K562 (cell line): ENCODE results near the gene PCDH19. TPM values are rescaled to one million over a fixed set of nuclear protein-coding genes. Genes with fewer than 3 reads are reported as not detected.

Experiments used
- ATAC-seq: fragments of 200-7000 bp; cut with Tn5 transposase; 3 replicates; pipeline ENCODE4 v1.9.1; 2020; ENCODE audit warnings: moderate library complexity
- BruUV-seq: library from RNA; stranded (reverse); fragments of 400-500 nt; replicated peaks from 2 replicates; lab custom pipeline; 2021; lab: Mats Ljungman, UMichigan
- CTCF ChIA-PET: fragments of 300-600 bp; formaldehyde crosslinking; extraction: SDS; loops from one replicate; lab custom pipeline; 2021; ENCODE audit warnings: low intra/inter-chr PET ratio; lab: Yijun Ruan, JAX
- POLR2A ChIA-PET: fragments of 300-600, 350-650 bp; sonication (Branson Sonifier 250); formaldehyde crosslinking; extraction: SDS; loops from one replicate; lab custom pipeline; 2021; ENCODE audit warnings: antibody characterized with exemption, inconsistent platforms; lab: Yijun Ruan, JAX
- DNase-seq, 4 experiments: peaks; one replicate each; pipeline versions ENCODE4 v3.0.0 to v3.0.0-alpha.2; 2011 to 2018; ENCODE audit warnings: low spot score in 3 of 4, mixed read lengths in 3 of 4; ENCODE audit errors: extremely low read depth in 1 of 4
- FAIRE-seq: peaks from 2 replicates; lab custom pipeline; 2011; peaks lifted over from hg19 to GRCh38; lab: Jason Lieb, UNC
- H2AFZ ChIP-seq: 2 replicates; pipeline ENCODE4 v1.6.0; 2011; ENCODE audit warnings: low read depth, low read length, control low read depth, inconsistent platforms
- H3K27ac ChIP-seq: fragments of 200-600 bp; 3 replicates; pipeline ENCODE4 v1.8.0; 2011; ENCODE audit warnings: low read depth, mild to moderate bottlenecking, control low read depth, inconsistent platforms, low read length, moderate library complexity, mixed read lengths; ENCODE audit errors: extremely low read depth
- H3K27me3 ChIP-seq, 2 experiments: fragments of 300-600 bp in 1 of 2; 2 replicates in 1 of 2; 3 replicates in 1 of 2; pipeline versions ENCODE4 v1.6.0 to v1.8.0; 2011; ENCODE audit warnings: inconsistent platforms in 2 of 2, low read length in 2 of 2, mild to moderate bottlenecking in 1 of 2, mixed read lengths in 1 of 2, moderate library complexity in 1 of 2; ENCODE audit not compliant: control insufficient read depth in 2 of 2, insufficient read depth in 2 of 2
- H3K36me3 ChIP-seq: fragments of 300-600 bp; 3 replicates; pipeline ENCODE4 v1.8.0; 2011; ENCODE audit warnings: mild to moderate bottlenecking, low read length, inconsistent platforms; ENCODE audit not compliant: control insufficient read depth, insufficient read depth
- H3K4me1 ChIP-seq, 2 experiments: fragments of 200-600 bp in 1 of 2; replicated peaks in 1 of 2; 2 replicates in 1 of 2; 3 replicates in 1 of 2; pipeline versions ENCODE4 v1.5.1 to v1.8.0; 2011; ENCODE audit warnings: inconsistent platforms in 2 of 2, low read length in 2 of 2, mild to moderate bottlenecking in 1 of 2, mixed read lengths in 1 of 2, moderate library complexity in 1 of 2; ENCODE audit not compliant: control insufficient read depth in 2 of 2, insufficient read depth in 2 of 2
- H3K4me2 ChIP-seq: 2 replicates; pipeline ENCODE4 v1.6.1; 2011; ENCODE audit warnings: low read length, control low read depth, inconsistent platforms, mixed read lengths; ENCODE audit not compliant: insufficient read depth
- H3K4me3 ChIP-seq: fragments of 200-600 bp; sonication (generic), shearing (Covaris generic); 2 replicates; pipeline ENCODE4 v1.5.1; 2016; ENCODE audit warnings: control low read depth, inconsistent platforms
- H3K79me2 ChIP-seq: fragments of 200-600 bp; 3 replicates; pipeline ENCODE4 v1.8.0; 2011; ENCODE audit warnings: low read length, inconsistent platforms; ENCODE audit not compliant: control insufficient read depth, insufficient read depth
- H3K9ac ChIP-seq, 2 experiments: 2 replicates each; pipeline versions ENCODE4 v1.6.0 to v1.6.1; 2011; ENCODE audit warnings: low read depth in 2 of 2, low read length in 2 of 2, control low read depth in 1 of 2, inconsistent platforms in 1 of 2, mild to moderate bottlenecking in 1 of 2, mixed read lengths in 1 of 2; ENCODE audit not compliant: insufficient read depth in 1 of 2
- H3K9me1 ChIP-seq: one replicate; pipeline ENCODE4 v1.6.0; 2011; ENCODE audit warnings: inconsistent platforms, mild to moderate bottlenecking, low read length, moderate library complexity; ENCODE audit not compliant: control insufficient read depth, insufficient read depth
- H3K9me3 ChIP-seq: replicated peaks from 2 replicates; pipeline ENCODE4 v1.5.1; 2011; ENCODE audit warnings: low read depth, low read length, inconsistent platforms; ENCODE audit not compliant: control insufficient read depth, insufficient read depth
- H4K20me1 ChIP-seq: replicated peaks from 2 replicates; pipeline ENCODE4 v1.6.1; 2011; ENCODE audit warnings: low read length, inconsistent platforms, mixed read lengths; ENCODE audit not compliant: control insufficient read depth, insufficient read depth
- CTCFL ChIP-seq: IDR thresholded peaks from 2 replicates; pipeline ENCODE4 v1.6.1; 2011; ENCODE audit warnings: borderline replicate concordance, low read depth, mild to moderate bottlenecking, moderate library complexity, low read length; ENCODE audit not compliant: insufficient read depth, poor library complexity, severe bottlenecking
- GATA2 ChIP-seq: sonication (generic); formaldehyde crosslinking; IDR thresholded peaks from 2 replicates; pipeline ENCODE4 v1.4.0; 2020; ENCODE audit warnings: mild to moderate bottlenecking, missing genetic modification reagents
- MED1 ChIP-seq: sonication (generic); formaldehyde crosslinking; IDR thresholded peaks from 2 replicates; pipeline ENCODE4 v1.8.1; 2023; ENCODE audit warnings: missing genetic modification reagents, borderline replicate concordance
- NCOA4 ChIP-seq: fragments of 450-650 bp; IDR thresholded peaks from 2 replicates; pipeline ENCODE4 v1.6.1; 2018; ENCODE audit warnings: mild to moderate bottlenecking; ENCODE audit not compliant: partially characterized antibody
- PHF8 ChIP-seq: fragments of 200-600 bp; sonication (generic); IDR thresholded peaks from 2 replicates; pipeline ENCODE4 v1.6.1; 2012; ENCODE audit warnings: mixed run types, mild to moderate bottlenecking, inconsistent platforms, low read length, moderate library complexity, borderline replicate concordance
- REST ChIP-seq, 2 experiments: fragments of 450-650 bp; formaldehyde crosslinking in 1 of 2; IDR thresholded peaks; 2 replicates each; pipeline versions ENCODE4 v1.4.0 to v1.6.1; 2014 to 2020; ENCODE audit warnings: mild to moderate bottlenecking in 2 of 2, borderline replicate concordance in 1 of 2, low read depth in 1 of 2
- SMAD4 ChIP-seq: fragments of 250-450 bp; sonication (Bioruptor Pico); conservative IDR thresholded peaks from 2 replicates; pipeline ENCODE4 v1.8.0; 2021; ENCODE audit warnings: inconsistent platforms, mild to moderate bottlenecking, moderate library complexity
- ZNF740 ChIP-seq, 3 experiments: fragments of 200-800 bp in 1 of 3; sonication (Bioruptor generic) in 1 of 3; sonication (generic) in 1 of 3; formaldehyde crosslinking in 1 of 3; IDR thresholded peaks; 2 replicates each; pipeline versions ENCODE4 v1.6.1 to v1.8.0; 2016 to 2022; ENCODE audit warnings: mild to moderate bottlenecking in 2 of 3, missing compliant biosample characterization in 2 of 3, missing genetic modification characterization in 2 of 3, missing genetic modification reagents in 1 of 3
- WGBS: fragments of 100-300 bp; shearing (Covaris generic); methylation state at CpG from one replicate; pipeline ENCODE4 v1.1.6; 2016; ENCODE audit warnings: low coverage, mixed read lengths; ENCODE audit not compliant: insufficient coverage; ENCODE audit errors: missing lambda C conversion rate; 5-methylcytosine and 5-hydroxymethylcytosine counted together
- in situ Hi-C: fragments of 300-500 bp; cut with MboI; formaldehyde crosslinking; loops from 4 replicates; pipeline ENCODE4 v1.15.0; 2018; ENCODE audit warnings: inconsistent platforms, mixed read lengths
- intact Hi-C: fragments of 100-400 bp; cut with micrococcal nuclease; formaldehyde crosslinking; loops from 2 replicates; pipeline ENCODE4 v1.14.2; 2022
- polyA plus RNA-seq, 8 experiments: library from polyadenylated mRNA; depleted of rRNA in 4 of 8; stranded (reverse) in 5 of 8; unstranded in 3 of 8; fragments of >200 nt; fragmentation: Nextera tagmentation in 2 of 8; fragmentation: Illumina TruSeq in 1 of 8; extraction: Ambion mirVana in 2 of 8; extraction: Trizol in 1 of 8; gene quantifications; 2 replicates each; pipeline versions ENCODE4 v1.2.1 to v1.2.3, GENCODE V29; 2011 to 2014; ENCODE audit warnings: inconsistent platforms in 1 of 8, missing spikeins in 1 of 8
- total RNA-seq, 7 experiments: library from RNA; depleted of rRNA in 6 of 7; stranded (reverse); fragments of >200 nt in 6 of 7; fragmentation: Illumina TruSeq in 2 of 7; extraction: Trizol in 2 of 7; gene quantifications; 2 replicates each; pipeline versions ENCODE4 v1.2.1 to v1.2.3, GENCODE V29; 2011 to 2021; ENCODE audit warnings: low replicate concordance in 1 of 7

PCDH19 gene
- total and polyA plus RNA-seq, 9 of the 15 experiments (the other 6 are each of a cell fraction or from before 2014, with no cell fraction given), result not detected

- 0% methylated on average over 5 of the region's 6 CpGs for WGBS
- Histone ChIP-seq H3K4me3 (no peak overlapping the region), H3K9ac (no peak overlapping the region), H4K20me1 (no peaks in the 10 kb centered on the region), H3K9me3 (no peaks in the 10 kb centered on the region), H3K27ac (no peak overlapping the region), H2AFZ (no peak overlapping the region), H3K4me2 (no peak overlapping the region), H3K36me3 (no peaks in the 10 kb centered on the region), H3K9me1 (no peaks in the 10 kb centered on the region), H3K79me2 (no peaks in the 10 kb centered on the region), H3K4me1 (no peaks in the 10 kb centered on the region), H3K27me3 (no peaks in the 10 kb centered on the region)
- BruUV-seq, result no TSS peak
- intact Hi-C loops, result no loop called here
- no peak for FAIRE-seq
- POLR2A ChIA-PET, result no interaction called here
- peak; percentile 8 to 62 (median 52) for DNase-seq
- CTCF ChIA-PET, result interaction anchor here (0.9 kb wide), 1 partner anchor 13 kb away, joined by 4 read pairs; no protein-coding TSS in a partner anchor
- ATAC-seq, result peak; percentile 71
- in situ Hi-C loops, result no loop called here
- TF ChIP-seq REST (IDR thresholded peaks at IDR 0.05; ENCODE audit: borderline replicate concordance) (no peak), REST (CRISPR knock-in tag; IDR thresholded peaks at IDR 0.05; ENCODE audit: low read depth) (no peak), SMAD4 (CRISPR knock-in tag) (no peak), NCOA4 (no peak), MED1 (CRISPR knock-in tag) (no peak), PHF8 (no peak), CTCFL (no peak), ZNF740 (CRISPR knock-in tag; IDR thresholded peaks at IDR 0.05) (no peak), ZNF740 (tag; IDR thresholded peaks at IDR 0.05) (no peak), GATA2 (no peak)
These were observed 37.8 kb upstream of the PCDH19 start for GRCh38 chrX:100447655-100448397.
